Caco-2 (cell line): ENCODE measurements around the gene EPYC. TPM values are rescaled to one million over a fixed set of nuclear protein-coding genes. Genes with fewer than 3 reads are reported as not detected.

Source experiments
- BruUV-seq: library from RNA; stranded (reverse); fragments of 400-500 nt; replicated peaks from 2 replicates; lab custom pipeline; 2021; lab: Mats Ljungman, UMichigan
- CTCF ChIA-PET: fragments of 300-600 bp; sonication (Branson Sonifier 250); formaldehyde crosslinking; loops from one replicate; lab custom pipeline; 2022; ENCODE audit warnings: antibody characterized with exemption; lab: Charles Lee
- POLR2A ChIA-PET: fragments of 300-600 bp; sonication (Branson Sonifier 250); formaldehyde crosslinking; loops from one replicate; lab custom pipeline; 2022; ENCODE audit warnings: antibody characterized with exemption; lab: Charles Lee
- DNase-seq, 2 experiments: peaks; one replicate each; pipeline versions ENCODE4 v3.0.0 to v3.0.0-alpha.2; 2020 to 2022
- H3K27me3 ChIP-seq: replicated peaks from 2 replicates; pipeline ENCODE4 v1.6.0; 2011; ENCODE audit warnings: low read length; ENCODE audit not compliant: control insufficient read depth, insufficient read depth
- H3K36me3 ChIP-seq: 2 replicates; pipeline ENCODE4 v1.5.1; 2011; ENCODE audit warnings: low read length; ENCODE audit not compliant: control insufficient read depth, insufficient read depth
- H3K4me1 ChIP-seq: fragments of 250-450 bp; sonication (Bioruptor Pico); 2 replicates; pipeline ENCODE4 v1.5.1; 2020; ENCODE audit warnings: mild to moderate bottlenecking
- H3K4me3 ChIP-seq: 2 replicates; pipeline ENCODE4 v1.5.1; 2011; ENCODE audit warnings: low read depth, mild to moderate bottlenecking, control low read depth, low read length
- H3K9me3 ChIP-seq: fragments of 250-450 bp; sonication (Bioruptor Pico); 2 replicates; pipeline ENCODE4 v1.5.1; 2020; ENCODE audit warnings: mild to moderate bottlenecking, moderate library complexity
- H3K27ac Mint-ChIP-seq: one replicate; pipeline ENCODE4 v1.8.0; 2022; ENCODE audit warnings: mixed read lengths; ENCODE audit not compliant: unreplicated experiment
- H3K27me3 Mint-ChIP-seq: one replicate; pipeline ENCODE4 v1.8.0; 2022; ENCODE audit warnings: mixed read lengths; ENCODE audit not compliant: insufficient read depth, unreplicated experiment
- H3K36me3 Mint-ChIP-seq: one replicate; pipeline ENCODE4 v1.8.0; 2022; ENCODE audit warnings: mild to moderate bottlenecking, mixed read lengths; ENCODE audit not compliant: insufficient read depth, unreplicated experiment
- H3K4me1 Mint-ChIP-seq: one replicate; pipeline ENCODE4 v1.8.0; 2022; ENCODE audit warnings: low read depth, mixed read lengths; ENCODE audit not compliant: unreplicated experiment
- H3K4me3 Mint-ChIP-seq: one replicate; pipeline ENCODE4 v1.8.0; 2022; ENCODE audit warnings: mild to moderate bottlenecking, moderate library complexity, mixed read lengths; ENCODE audit not compliant: unreplicated experiment
- H3K9me3 Mint-ChIP-seq: one replicate; pipeline ENCODE4 v1.8.0; 2022; ENCODE audit warnings: mixed read lengths; ENCODE audit not compliant: unreplicated experiment
- CTCF ChIP-seq, 2 experiments: fragments of 200-600 bp in 1 of 2; IDR thresholded peaks; 1 replicate in 1 of 2; 2 replicates in 1 of 2; pipeline versions ENCODE4 v1.5.1 to v1.8.0; 2011 to 2022; ENCODE audit warnings: antibody characterized with exemption in 1 of 2, control low read depth in 1 of 2, inconsistent platforms in 1 of 2, low read depth in 1 of 2, low read length in 1 of 2, mild to moderate bottlenecking in 1 of 2, moderate library complexity in 1 of 2; ENCODE audit not compliant: insufficient read depth in 1 of 2, severe bottlenecking in 1 of 2, unreplicated experiment in 1 of 2
- intact Hi-C: fragments of 100-400 bp; cut with micrococcal nuclease; formaldehyde crosslinking; loops from one replicate; pipeline ENCODE4 v1.10.0; 2022; ENCODE audit not compliant: unreplicated experiment
- total RNA-seq: library from RNA; stranded (reverse); gene quantifications from 2 replicates; pipeline ENCODE4 v1.2.3, GENCODE V29; 2022

The EPYC gene
- total RNA-seq, 1 experiment from 2014 or later, result not detected

GRCh38 chr12:90978117-90978770 lies 26.5 kb downstream of the EPYC start:
- H3K36me3 ChIP-seq, result no peaks in the 10 kb centered on the region
- H3K27me3 ChIP-seq, result no peaks in the 10 kb centered on the region
- no TSS peak for BruUV-seq
- H3K4me1 Mint-ChIP-seq, result no peaks in the 10 kb centered on the region
- no peaks in the 10 kb centered on the region for H3K9me3 ChIP-seq
- TF ChIP-seq CTCF (IDR thresholded peaks at IDR 0.05; ENCODE audit: insufficient read depth in 1 of 2, low read depth in 1 of 2, low read length in 1 of 2, severe bottlenecking in 1 of 2, unreplicated experiment in 1 of 2), result peak; percentile 71 to 73
- no peak overlapping the region for H3K4me3 Mint-ChIP-seq
- DNase-seq, result peak in 1 of 2 experiments; percentile 39
- intact Hi-C loops, result loop anchor here (1.0 to 5.0 kb wide), 5 partner anchors 131 to 389 kb away; no protein-coding TSS in a partner anchor
- no peak overlapping the region for H3K27ac Mint-ChIP-seq
- peaks cover 6% of the 10 kb centered on the region for H3K9me3 Mint-ChIP-seq
- POLR2A ChIA-PET, result no interaction called here
- no peaks in the 10 kb centered on the region for H3K27me3 Mint-ChIP-seq
- H3K36me3 Mint-ChIP-seq, result no peaks in the 10 kb centered on the region
- CTCF ChIA-PET, result interaction anchor here (0.5 to 1.4 kb wide), 5 partner anchors 36 to 348 kb away, joined by 3 to 5 read pairs (median 3); no protein-coding TSS in a partner anchor
- no peaks in the 10 kb centered on the region for H3K4me1 ChIP-seq
- H3K4me3 ChIP-seq, result no peak overlapping the region

GRCh38 chr12:90977224-90977623 lies 27.5 kb downstream of the EPYC start:
- no peaks in the 10 kb centered on the region for H3K4me1 ChIP-seq
- POLR2A ChIA-PET, result no interaction called here
- H3K9me3 Mint-ChIP-seq, result peaks cover 3% of the 10 kb centered on the region
- no peak for TF ChIP-seq CTCF (IDR thresholded peaks at IDR 0.05; ENCODE audit: insufficient read depth in 1 of 2, low read depth in 1 of 2, low read length in 1 of 2, severe bottlenecking in 1 of 2, unreplicated experiment in 1 of 2)
- DNase-seq, result no peak
- BruUV-seq, result no TSS peak
- CTCF ChIA-PET, result interaction anchor here (0.8 kb wide), 1 partner anchor 135 kb away, joined by 3 read pairs; no protein-coding TSS in a partner anchor
- no peak overlapping the region for H3K27ac Mint-ChIP-seq
- intact Hi-C loops, result loop anchor here (5.0 kb wide), 1 partner anchor 200 kb away; no protein-coding TSS in a partner anchor
- no peaks in the 10 kb centered on the region for H3K4me1 Mint-ChIP-seq
- no peaks in the 10 kb centered on the region for H3K36me3 ChIP-seq
- H3K27me3 ChIP-seq, result no peaks in the 10 kb centered on the region
- H3K4me3 Mint-ChIP-seq, result no peak overlapping the region
- no peak overlapping the region for H3K4me3 ChIP-seq
- H3K27me3 Mint-ChIP-seq, result no peaks in the 10 kb centered on the region
- H3K36me3 Mint-ChIP-seq, result no peaks in the 10 kb centered on the region
- no peaks in the 10 kb centered on the region for H3K9me3 ChIP-seq

- Histone ChIP-seq H3K36me3 (no peaks in the 10 kb centered on the region), H3K4me3 (no peak overlapping the region), H3K4me1 (no peaks in the 10 kb centered on the region), H3K9me3 (no peaks in the 10 kb centered on the region), H3K27me3 (no peaks in the 10 kb centered on the region)
- no peaks in the 10 kb centered on the region for H3K9me3 Mint-ChIP-seq
- TF ChIP-seq CTCF (IDR thresholded peaks at IDR 0.05; ENCODE audit: insufficient read depth in 1 of 2, low read depth in 1 of 2, low read length in 1 of 2, severe bottlenecking in 1 of 2, unreplicated experiment in 1 of 2), result no peak
- DNase-seq, result no peak
- H3K36me3 Mint-ChIP-seq, result no peaks in the 10 kb centered on the region
- ChIA-PET CTCF (no interaction called here), POLR2A (no interaction called here)
- no peak overlapping the region for H3K4me3 Mint-ChIP-seq
- no peak overlapping the region for H3K27ac Mint-ChIP-seq
- H3K27me3 Mint-ChIP-seq, result no peaks in the 10 kb centered on the region
- intact Hi-C loops, result no loop called here
- BruUV-seq, result no TSS peak
- H3K4me1 Mint-ChIP-seq, result no peaks in the 10 kb centered on the region
Measured at GRCh38 chr12:90974286-90974685, 30.5 kb downstream of the EPYC start.
